GM23338 (cell line): Measurements from ENCODE around the gene GNA12.

ENCODE experiments used
- CREB1 ChIP-seq: fragments of 250-450 bp; sonication (Bioruptor Pico); IDR thresholded peaks from 2 replicates; pipeline ENCODE4 v1.5.0; 2020; ENCODE audit warnings: low read depth, mild to moderate bottlenecking, moderate library complexity
- EZH2 ChIP-seq: fragments of 200-600 bp; sonication (generic); IDR thresholded peaks from one replicate; pipeline ENCODE4 v1.8.0; 2017; ENCODE audit warnings: antibody characterized with exemption, mild to moderate bottlenecking, low read depth; ENCODE audit not compliant: unreplicated experiment
- EZH2phosphoT487 ChIP-seq: fragments of 200-600 bp; sonication (generic); IDR thresholded peaks from one replicate; pipeline ENCODE4 v1.8.1; 2018; ENCODE audit warnings: antibody characterized with exemption; ENCODE audit not compliant: unreplicated experiment
- JUNB ChIP-seq: IDR thresholded peaks from one replicate; pipeline ENCODE4 v1.6.1; 2016; ENCODE audit warnings: antibody characterized with exemption; ENCODE audit not compliant: unreplicated experiment
- POLR2AphosphoS5 ChIP-seq: IDR thresholded peaks from 2 replicates; pipeline ENCODE4 v1.6.1; 2016; ENCODE audit warnings: antibody characterized with exemption, low read depth
- STAT1 ChIP-seq: IDR thresholded peaks from one replicate; pipeline ENCODE4 v1.6.1; 2016; ENCODE audit warnings: antibody characterized with exemption; ENCODE audit not compliant: unreplicated experiment
- ZNF114 ChIP-seq: fragments of 250-450 bp; sonication (Bioruptor Pico); IDR thresholded peaks from 2 replicates; pipeline ENCODE4 v1.5.0; 2020; ENCODE audit warnings: mild to moderate bottlenecking, moderate library complexity
- ZNF331 ChIP-seq: fragments of 250-450 bp; sonication (Bioruptor Pico); IDR thresholded peaks from 2 replicates; pipeline ENCODE4 v1.5.0; 2020; ENCODE audit warnings: low read depth, mild to moderate bottlenecking, moderate library complexity
- TF ChIP-seq, protein P1 (sequence below), 2 experiments: fragments of 200-600 bp in 1 of 2; sonication (generic) in 1 of 2; conservative IDR thresholded peaks; 2 replicates each; pipeline versions ENCODE4 v1.5.1 to v1.6.1; 2016 to 2017; ENCODE audit warnings: antibody characterized with exemption in 2 of 2, low read depth in 2 of 2, mild to moderate bottlenecking in 2 of 2, moderate library complexity in 1 of 2
- TF ChIP-seq, protein P2 (sequence below): IDR thresholded peaks from one replicate; pipeline ENCODE4 v1.6.1; 2018; ENCODE audit warnings: antibody characterized with exemption; ENCODE audit not compliant: unreplicated experiment
- TF ChIP-seq, protein P3 (sequence below): IDR thresholded peaks from 2 replicates; pipeline ENCODE4 v1.6.1; 2016; ENCODE audit warnings: antibody characterized with exemption
- TF ChIP-seq, protein P4 (sequence below): fragments of 250-450 bp; sonication (Bioruptor Pico); IDR thresholded peaks from 2 replicates; pipeline ENCODE4 v1.5.0; 2020; ENCODE audit warnings: mild to moderate bottlenecking, moderate library complexity

DNA sequence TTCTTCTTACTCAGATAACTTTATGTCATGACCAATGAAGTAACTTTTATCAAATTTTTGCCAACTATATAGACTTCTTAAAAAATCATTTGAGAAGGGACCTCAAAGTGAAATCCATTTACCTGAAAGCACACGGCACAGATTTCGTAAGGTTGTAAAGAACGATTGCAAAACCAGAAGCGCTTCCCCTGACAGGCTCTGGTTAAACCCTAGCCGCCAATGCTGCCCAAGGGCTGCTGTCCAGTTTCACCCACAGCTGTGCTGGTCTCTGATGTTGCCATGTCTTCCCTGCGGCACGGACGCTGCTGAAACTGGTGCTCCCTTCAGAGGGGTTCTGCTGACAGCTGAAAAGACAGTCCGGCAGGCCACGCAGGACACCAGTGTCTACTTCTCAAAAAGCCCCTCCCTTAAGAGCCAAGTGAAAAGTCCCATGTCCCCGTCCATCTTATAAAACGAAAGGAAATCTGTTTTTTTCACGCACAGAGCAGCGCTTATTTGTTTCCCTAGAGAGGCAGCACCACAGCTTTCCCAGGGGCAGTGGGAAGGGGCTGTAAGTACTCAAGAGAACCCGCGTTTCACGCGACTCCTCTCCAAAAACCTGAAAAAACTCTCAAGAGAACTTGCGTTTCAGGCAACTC, 32.5 kb downstream of the GNA12 start:
- TF ChIP-seq CREB1 (CRISPR knock-in tag) = no peak
- TF ChIP-seq, protein P1, sequence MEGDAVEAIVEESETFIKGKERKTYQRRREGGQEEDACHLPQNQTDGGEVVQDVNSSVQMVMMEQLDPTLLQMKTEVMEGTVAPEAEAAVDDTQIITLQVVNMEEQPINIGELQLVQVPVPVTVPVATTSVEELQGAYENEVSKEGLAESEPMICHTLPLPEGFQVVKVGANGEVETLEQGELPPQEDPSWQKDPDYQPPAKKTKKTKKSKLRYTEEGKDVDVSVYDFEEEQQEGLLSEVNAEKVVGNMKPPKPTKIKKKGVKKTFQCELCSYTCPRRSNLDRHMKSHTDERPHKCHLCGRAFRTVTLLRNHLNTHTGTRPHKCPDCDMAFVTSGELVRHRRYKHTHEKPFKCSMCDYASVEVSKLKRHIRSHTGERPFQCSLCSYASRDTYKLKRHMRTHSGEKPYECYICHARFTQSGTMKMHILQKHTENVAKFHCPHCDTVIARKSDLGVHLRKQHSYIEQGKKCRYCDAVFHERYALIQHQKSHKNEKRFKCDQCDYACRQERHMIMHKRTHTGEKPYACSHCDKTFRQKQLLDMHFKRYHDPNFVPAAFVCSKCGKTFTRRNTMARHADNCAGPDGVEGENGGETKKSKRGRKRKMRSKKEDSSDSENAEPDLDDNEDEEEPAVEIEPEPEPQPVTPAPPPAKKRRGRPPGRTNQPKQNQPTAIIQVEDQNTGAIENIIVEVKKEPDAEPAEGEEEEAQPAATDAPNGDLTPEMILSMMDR (conservative IDR thresholded peaks at IDR 0.05; ENCODE audit: low read depth in 2 of 2) = no peak
- TF ChIP-seq, protein P2, sequence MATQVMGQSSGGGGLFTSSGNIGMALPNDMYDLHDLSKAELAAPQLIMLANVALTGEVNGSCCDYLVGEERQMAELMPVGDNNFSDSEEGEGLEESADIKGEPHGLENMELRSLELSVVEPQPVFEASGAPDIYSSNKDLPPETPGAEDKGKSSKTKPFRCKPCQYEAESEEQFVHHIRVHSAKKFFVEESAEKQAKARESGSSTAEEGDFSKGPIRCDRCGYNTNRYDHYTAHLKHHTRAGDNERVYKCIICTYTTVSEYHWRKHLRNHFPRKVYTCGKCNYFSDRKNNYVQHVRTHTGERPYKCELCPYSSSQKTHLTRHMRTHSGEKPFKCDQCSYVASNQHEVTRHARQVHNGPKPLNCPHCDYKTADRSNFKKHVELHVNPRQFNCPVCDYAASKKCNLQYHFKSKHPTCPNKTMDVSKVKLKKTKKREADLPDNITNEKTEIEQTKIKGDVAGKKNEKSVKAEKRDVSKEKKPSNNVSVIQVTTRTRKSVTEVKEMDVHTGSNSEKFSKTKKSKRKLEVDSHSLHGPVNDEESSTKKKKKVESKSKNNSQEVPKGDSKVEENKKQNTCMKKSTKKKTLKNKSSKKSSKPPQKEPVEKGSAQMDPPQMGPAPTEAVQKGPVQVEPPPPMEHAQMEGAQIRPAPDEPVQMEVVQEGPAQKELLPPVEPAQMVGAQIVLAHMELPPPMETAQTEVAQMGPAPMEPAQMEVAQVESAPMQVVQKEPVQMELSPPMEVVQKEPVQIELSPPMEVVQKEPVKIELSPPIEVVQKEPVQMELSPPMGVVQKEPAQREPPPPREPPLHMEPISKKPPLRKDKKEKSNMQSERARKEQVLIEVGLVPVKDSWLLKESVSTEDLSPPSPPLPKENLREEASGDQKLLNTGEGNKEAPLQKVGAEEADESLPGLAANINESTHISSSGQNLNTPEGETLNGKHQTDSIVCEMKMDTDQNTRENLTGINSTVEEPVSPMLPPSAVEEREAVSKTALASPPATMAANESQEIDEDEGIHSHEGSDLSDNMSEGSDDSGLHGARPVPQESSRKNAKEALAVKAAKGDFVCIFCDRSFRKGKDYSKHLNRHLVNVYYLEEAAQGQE = no peak
- TF ChIP-seq EZH2phosphoT487 = no peak
- no peak for TF ChIP-seq STAT1
- no peak for TF ChIP-seq POLR2AphosphoS5
- TF ChIP-seq ZNF114 (CRISPR knock-in tag) = no peak
- TF ChIP-seq JUNB = no peak
- no peak for TF ChIP-seq EZH2
- TF ChIP-seq, protein P3, sequence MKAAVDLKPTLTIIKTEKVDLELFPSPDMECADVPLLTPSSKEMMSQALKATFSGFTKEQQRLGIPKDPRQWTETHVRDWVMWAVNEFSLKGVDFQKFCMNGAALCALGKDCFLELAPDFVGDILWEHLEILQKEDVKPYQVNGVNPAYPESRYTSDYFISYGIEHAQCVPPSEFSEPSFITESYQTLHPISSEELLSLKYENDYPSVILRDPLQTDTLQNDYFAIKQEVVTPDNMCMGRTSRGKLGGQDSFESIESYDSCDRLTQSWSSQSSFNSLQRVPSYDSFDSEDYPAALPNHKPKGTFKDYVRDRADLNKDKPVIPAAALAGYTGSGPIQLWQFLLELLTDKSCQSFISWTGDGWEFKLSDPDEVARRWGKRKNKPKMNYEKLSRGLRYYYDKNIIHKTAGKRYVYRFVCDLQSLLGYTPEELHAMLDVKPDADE = no peak
- TF ChIP-seq ZNF331 (CRISPR knock-in tag) = no peak
- TF ChIP-seq, protein P4, sequence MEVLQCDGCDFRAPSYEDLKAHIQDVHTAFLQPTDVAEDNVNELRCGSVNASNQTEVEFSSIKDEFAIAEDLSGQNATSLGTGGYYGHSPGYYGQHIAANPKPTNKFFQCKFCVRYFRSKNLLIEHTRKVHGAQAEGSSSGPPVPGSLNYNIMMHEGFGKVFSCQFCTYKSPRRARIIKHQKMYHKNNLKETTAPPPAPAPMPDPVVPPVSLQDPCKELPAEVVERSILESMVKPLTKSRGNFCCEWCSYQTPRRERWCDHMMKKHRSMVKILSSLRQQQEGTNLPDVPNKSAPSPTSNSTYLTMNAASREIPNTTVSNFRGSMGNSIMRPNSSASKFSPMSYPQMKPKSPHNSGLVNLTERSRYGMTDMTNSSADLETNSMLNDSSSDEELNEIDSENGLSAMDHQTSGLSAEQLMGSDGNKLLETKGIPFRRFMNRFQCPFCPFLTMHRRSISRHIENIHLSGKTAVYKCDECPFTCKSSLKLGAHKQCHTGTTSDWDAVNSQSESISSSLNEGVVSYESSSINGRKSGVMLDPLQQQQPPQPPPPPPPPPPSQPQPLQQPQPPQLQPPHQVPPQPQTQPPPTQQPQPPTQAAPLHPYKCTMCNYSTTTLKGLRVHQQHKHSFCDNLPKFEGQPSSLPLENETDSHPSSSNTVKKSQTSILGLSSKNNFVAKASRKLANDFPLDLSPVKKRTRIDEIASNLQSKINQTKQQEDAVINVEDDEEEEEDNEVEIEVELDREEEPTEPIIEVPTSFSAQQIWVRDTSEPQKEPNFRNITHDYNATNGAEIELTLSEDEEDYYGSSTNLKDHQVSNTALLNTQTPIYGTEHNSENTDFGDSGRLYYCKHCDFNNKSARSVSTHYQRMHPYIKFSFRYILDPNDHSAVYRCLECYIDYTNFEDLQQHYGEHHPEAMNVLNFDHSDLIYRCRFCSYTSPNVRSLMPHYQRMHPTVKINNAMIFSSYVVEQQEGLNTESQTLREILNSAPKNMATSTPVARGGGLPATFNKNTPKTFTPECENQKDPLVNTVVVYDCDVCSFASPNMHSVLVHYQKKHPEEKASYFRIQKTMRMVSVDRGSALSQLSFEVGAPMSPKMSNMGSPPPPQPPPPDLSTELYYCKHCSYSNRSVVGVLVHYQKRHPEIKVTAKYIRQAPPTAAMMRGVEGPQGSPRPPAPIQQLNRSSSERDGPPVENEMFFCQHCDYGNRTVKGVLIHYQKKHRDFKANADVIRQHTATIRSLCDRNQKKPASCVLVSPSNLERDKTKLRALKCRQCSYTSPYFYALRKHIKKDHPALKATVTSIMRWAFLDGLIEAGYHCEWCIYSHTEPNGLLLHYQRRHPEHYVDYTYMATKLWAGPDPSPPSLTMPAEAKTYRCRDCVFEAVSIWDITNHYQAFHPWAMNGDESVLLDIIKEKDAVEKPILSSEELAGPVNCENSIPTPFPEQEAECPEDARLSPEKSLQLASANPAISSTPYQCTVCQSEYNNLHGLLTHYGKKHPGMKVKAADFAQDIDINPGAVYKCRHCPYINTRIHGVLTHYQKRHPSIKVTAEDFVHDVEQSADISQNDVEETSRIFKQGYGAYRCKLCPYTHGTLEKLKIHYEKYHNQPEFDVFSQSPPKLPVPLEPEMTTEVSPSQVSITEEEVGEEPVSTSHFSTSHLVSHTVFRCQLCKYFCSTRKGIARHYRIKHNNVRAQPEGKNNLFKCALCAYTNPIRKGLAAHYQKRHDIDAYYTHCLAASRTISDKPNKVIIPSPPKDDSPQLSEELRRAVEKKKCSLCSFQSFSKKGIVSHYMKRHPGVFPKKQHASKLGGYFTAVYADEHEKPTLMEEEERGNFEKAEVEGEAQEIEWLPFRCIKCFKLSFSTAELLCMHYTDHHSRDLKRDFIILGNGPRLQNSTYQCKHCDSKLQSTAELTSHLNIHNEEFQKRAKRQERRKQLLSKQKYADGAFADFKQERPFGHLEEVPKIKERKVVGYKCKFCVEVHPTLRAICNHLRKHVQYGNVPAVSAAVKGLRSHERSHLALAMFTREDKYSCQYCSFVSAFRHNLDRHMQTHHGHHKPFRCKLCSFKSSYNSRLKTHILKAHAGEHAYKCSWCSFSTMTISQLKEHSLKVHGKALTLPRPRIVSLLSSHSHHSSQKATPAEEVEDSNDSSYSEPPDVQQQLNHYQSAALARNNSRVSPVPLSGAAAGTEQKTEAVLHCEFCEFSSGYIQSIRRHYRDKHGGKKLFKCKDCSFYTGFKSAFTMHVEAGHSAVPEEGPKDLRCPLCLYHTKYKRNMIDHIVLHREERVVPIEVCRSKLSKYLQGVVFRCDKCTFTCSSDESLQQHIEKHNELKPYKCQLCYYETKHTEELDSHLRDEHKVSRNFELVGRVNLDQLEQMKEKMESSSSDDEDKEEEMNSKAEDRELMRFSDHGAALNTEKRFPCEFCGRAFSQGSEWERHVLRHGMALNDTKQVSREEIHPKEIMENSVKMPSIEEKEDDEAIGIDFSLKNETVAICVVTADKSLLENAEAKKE (CRISPR knock-in tag) = no peak
